IPS-18c (cell line): Measurements from ENCODE around the gene TFPT.

Experiments
- H3K4me3 ChIP-seq: 2 replicates; pipeline ENCODE4 v1.7.0; 2013; ENCODE audit warnings: low read depth, mild to moderate bottlenecking, low read length, moderate library complexity; ENCODE audit not compliant: insufficient read depth
- H3K9me3 ChIP-seq: one replicate; pipeline ENCODE4 v1.6.1; 2013; ENCODE audit warnings: mild to moderate bottlenecking, low read length, moderate library complexity; ENCODE audit not compliant: control insufficient read depth, insufficient read depth

The TFPT gene

DNA sequence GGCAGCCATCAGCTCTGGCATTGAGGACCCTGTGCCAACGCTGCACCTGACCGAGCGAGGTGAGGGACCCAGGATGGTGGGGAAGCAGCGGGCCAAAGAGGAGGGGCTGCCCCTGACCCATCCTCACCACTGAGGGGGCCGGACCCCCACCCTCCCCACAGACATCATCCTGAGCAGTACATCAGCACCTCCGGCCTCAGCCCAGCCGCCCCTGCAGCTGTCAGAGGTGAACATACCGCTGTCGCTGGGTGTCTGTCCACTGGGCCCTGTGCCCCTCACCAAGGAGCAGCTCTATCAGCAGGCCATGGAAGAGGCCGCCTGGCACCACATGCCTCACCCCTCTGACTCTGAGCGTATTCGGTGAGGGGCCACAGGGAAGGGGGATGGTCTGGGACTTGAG, 36.8 kb upstream of the TFPT start:
- Histone ChIP-seq H3K9me3 (no peaks in the 10 kb centered on the region), H3K4me3 (no peak overlapping the region)

GRCh38 chr19:54151362-54152035, 36.0 kb upstream of the TFPT start:
- Histone ChIP-seq H3K4me3 (no peak overlapping the region), H3K9me3 (no peaks in the 10 kb centered on the region)

- Histone ChIP-seq H3K4me3 (no peak overlapping the region), H3K9me3 (peaks cover 3% of the 10 kb centered on the region)
Observed at GRCh38 chr19:54149021-54149812, 33.8 kb upstream of the TFPT start.

DNA sequence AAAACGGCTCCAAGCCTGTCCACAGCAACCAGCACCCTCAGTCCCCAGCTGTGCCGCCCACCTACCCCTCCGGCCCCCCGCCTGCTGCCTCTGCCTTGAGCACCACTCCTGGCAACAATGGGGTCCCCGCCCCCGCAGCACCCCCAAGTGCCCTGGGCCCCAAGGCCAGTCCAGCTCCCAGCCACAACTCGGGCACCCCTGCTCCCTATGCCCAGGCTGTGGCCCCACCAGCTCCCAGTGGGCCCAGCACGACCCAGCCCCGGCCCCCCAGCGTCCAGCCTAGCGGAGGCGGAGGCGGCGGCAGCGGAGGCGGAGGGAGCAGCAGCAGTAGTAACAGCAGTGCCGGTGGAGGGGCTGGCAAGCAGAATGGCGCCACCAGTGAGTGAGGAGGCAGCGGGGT, 32.7 kb upstream of the TFPT start:
- Histone ChIP-seq H3K4me3 (no peak overlapping the region), H3K9me3 (peaks cover 3% of the 10 kb centered on the region)

DNA sequence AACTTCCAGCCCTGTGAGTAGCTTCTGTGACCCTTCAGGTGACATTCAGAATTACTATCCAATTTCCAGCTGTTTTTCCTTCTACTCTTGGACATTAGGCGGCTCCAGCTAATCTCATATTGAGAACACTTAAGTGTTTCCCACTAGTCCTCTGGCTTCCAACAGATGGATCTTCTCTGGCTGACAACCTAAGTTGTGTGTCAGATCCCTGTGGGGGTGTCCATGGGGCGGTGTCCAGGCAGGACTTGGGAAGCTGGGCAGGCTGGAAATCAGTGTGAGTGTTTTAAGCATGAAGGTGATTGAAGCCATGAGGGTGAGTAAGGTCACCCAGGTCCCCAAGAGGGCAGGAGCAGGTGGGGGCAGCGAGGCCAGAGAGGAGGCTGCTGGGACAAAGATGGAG, 32.2 kb upstream of the TFPT start:
- H3K9me3 ChIP-seq = peaks cover 3% of the 10 kb centered on the region
- no peak overlapping the region for H3K4me3 ChIP-seq

DNA sequence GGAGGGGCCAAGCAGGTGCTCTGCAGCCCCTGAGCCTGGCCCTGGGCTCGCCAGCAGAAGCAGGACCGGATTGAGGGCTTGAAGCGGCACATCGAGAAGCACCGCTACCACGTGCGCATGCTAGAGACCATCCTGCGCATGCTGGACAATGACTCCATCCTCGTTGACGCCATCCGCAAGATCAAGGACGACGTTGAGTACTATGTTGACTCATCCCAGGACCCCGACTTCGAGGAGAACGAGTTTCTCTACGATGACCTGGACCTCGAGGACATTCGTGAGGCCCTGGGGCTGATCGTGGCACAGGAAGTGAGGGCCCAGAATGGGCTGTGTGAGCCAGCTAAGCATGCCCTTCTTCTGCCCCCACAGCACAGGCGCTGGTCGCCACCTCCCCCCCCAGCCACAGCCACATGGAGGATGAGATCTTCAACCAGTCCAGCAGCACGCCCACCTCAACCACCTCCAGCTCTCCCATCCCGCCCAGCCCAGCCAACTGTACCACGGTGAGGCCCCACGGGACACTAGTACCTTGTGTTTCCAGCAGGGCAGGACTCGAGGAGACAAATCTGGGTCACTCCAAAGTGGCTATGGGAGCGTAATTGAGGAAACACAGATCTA, 30.2 kb upstream of the TFPT start:
- H3K4me3 ChIP-seq = no peak overlapping the region
- H3K9me3 ChIP-seq = peaks cover 3% of the 10 kb centered on the region

GRCh38 chr19:54142166-54142780, 26.8 kb upstream of the TFPT start:
- H3K9me3 ChIP-seq = peaks cover 3% of the 10 kb centered on the region

GRCh38 chr19:54141356-54141755, 25.9 kb upstream of the TFPT start:
- H3K9me3 ChIP-seq = peaks cover 2% of the 10 kb centered on the region
- H3K4me3 ChIP-seq = no peak overlapping the region

More at GRCh38 chr19:54142166-54142780, 26.8 kb upstream of the TFPT start:
- H3K4me3 ChIP-seq = no peak overlapping the region

DNA sequence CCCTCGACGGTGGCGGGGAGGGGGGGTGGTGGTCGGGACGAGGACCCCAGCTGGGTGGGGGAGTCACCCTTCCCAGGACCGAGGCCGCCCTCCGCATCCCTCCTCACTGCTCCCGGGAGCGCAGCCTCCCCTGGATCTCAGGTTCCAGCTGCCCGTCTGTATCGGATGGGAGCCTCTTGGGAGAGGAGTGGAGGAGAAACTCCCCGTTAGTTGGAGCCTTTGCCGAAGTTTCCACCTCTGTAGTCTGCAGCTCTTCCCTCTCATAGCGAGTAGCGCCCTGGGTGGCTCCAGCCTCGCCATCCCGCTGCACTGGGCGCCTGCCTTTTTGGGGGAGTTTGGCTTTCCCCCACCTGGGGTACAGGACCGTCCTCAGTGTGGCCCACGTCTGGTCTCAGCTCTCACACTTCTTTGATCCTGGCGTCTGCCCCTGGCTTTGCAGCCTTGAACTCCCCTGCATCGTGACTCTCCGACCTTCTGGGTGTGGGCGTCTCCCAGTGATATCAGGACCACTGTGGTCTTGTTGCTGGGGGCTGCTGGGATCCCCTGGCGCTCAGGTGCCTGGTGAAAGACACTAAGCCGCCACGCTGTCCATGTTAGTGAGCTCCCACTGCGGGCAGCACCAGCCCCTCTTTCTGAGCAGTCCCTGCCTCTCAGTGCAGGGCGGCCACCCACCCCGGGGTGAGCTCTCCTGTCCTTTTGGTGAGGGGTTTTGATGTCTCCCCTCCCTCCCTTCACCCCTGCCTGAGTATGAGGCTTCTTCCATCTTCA, 23.2 kb upstream of the TFPT start:
- no peaks in the 10 kb centered on the region for H3K9me3 ChIP-seq
- peak overlapping the region; percentile 77 for H3K4me3 ChIP-seq

GRCh38 chr19:54137699-54138488, 22.4 kb upstream of the TFPT start, which contains the start of gene CNOT3:
Gene CNOT3, plus strand, starts transcription at chr19:54137762. Its CDS starts 5,217 bp downstream, at chr19:54142979.
- Histone ChIP-seq H3K4me3 (peak within 1 kb of the TSS; percentile 77), H3K9me3 (peaks cover 2% of the 10 kb centered on the region)

DNA sequence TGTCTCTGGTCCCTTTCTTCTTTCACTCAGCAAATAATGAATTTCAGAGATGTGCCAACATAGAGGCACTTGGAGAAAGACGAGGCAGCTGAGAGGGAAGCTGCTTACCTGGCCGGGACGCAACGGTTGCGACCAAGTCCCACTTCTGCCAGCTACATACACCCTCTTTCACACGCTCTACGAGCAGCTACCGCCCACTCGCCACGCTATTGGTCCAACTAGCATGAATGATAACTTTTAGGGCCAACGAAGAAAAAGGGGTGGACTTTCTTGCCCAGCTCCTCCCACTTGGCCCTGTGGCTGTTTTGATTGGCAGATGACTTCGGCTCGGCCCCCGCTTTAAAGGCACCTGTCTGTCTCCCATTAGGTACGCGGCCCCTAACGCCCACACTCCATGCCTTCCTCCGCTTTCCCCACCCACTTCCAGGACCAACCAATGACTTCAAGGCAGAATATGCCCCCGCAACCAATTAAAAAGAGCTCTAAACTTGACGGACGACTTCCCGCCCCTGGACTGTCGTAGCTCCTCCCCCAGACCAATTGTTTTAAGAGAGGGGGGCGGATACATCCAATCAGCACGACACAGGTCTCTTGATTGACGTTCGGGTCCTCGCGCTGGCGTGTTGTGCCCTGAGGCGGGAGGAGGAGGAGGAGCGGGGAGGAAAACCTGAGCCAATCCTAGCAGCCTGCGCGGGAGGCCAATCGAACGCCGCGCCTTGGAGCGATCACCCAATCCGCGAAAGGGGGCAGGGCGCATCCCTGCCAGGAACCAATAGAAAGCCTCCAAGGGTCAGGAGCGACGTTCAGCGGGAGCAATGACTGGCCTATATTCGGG, 21.6 kb upstream of the TFPT start:
- peak overlapping the region; percentile 77 for H3K4me3 ChIP-seq
- H3K9me3 ChIP-seq = peaks cover 2% of the 10 kb centered on the region

DNA sequence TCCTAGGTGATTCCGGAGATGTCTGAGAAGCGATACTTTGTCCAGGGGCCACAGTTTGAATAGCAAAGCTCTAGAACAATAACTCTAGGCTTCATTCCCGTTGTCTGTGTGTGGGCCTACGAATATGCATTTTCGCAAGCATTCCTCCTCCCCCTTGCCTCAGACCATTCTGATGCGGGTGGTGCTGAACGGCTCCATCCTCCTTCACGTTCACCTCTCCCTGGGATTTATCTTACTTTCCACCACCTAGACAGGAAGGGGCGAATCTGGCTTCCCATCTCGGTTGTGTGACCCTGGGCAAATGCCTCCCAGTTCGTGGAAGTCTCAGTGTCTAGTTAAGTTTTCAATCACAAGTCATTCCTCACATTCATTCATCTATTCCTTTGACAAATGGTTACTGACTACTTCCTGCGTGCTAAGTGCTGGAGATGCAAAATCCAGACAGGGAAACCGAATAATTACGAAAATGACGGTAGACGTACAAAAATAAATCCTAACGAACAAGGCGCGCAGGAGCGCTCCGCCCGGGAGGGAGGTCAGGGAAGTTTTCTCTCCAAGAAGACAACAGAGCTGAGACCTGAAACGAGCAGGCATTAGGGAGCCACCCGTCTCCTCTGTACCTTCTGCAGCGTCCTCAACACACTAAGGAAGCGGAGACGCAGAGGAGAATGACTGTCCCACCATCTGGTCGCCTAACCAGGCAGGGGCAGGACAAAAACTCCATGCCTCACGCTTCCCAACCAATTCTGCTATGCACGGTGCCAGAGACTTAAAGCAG, 20.8 kb upstream of the TFPT start:
- H3K4me3 ChIP-seq = peak overlapping the region; percentile 59
- peaks cover 2% of the 10 kb centered on the region for H3K9me3 ChIP-seq

GRCh38 chr19:54133957-54134590, 18.6 kb upstream of the TFPT start:
- no peak overlapping the region for H3K4me3 ChIP-seq
- peaks cover 2% of the 10 kb centered on the region for H3K9me3 ChIP-seq

GRCh38 chr19:54133312-54133956, 18.0 kb upstream of the TFPT start:
- H3K4me3 ChIP-seq = no peak overlapping the region
- peaks cover 2% of the 10 kb centered on the region for H3K9me3 ChIP-seq
